CD1c-positive myeloid dendritic cell (primary cell): ENCODE data around the gene LINS1.
A peak's percentile ranks its signal among the peaks of the same experiment; 100 is the strongest.

Experiments used
- DNase-seq: peaks from one replicate; pipeline ENCODE4 v3.0.0-alpha.2; 2016; ENCODE audit errors: extremely low spot score

The LINS1 gene, protein sequence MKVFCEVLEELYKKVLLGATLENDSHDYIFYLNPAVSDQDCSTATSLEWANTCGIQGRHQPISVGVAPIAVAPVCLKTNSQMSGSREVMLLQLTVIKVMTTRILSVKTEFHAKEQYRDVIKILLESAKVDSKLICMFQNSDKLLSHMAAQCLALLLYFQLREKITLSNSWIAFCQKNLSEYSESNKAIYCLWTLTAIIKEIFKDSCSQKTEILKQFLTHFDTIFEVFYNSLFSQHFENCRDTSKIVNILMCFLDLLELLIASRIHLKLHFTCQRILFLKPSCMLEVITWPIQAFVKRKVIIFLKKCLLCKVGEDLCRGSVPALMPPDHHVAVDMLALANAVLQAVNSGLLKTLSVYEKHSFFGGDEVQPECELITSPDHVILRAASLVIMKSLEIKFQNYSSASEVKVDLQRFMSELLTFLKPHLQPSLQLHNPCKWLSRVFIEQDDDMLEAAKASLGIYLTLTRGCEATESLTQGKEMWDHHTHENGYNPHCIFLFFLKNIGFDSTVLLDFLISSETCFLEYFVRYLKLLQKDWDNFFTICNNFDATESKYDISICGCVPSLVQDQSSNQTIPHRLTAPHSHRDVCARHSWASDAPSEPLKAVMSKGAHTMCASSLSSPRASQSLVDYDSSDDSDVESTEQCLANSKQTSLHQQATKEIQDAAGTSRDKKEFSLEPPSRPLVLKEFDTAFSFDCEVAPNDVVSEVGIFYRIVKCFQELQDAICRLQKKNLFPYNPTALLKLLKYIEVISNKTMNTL

DNA sequence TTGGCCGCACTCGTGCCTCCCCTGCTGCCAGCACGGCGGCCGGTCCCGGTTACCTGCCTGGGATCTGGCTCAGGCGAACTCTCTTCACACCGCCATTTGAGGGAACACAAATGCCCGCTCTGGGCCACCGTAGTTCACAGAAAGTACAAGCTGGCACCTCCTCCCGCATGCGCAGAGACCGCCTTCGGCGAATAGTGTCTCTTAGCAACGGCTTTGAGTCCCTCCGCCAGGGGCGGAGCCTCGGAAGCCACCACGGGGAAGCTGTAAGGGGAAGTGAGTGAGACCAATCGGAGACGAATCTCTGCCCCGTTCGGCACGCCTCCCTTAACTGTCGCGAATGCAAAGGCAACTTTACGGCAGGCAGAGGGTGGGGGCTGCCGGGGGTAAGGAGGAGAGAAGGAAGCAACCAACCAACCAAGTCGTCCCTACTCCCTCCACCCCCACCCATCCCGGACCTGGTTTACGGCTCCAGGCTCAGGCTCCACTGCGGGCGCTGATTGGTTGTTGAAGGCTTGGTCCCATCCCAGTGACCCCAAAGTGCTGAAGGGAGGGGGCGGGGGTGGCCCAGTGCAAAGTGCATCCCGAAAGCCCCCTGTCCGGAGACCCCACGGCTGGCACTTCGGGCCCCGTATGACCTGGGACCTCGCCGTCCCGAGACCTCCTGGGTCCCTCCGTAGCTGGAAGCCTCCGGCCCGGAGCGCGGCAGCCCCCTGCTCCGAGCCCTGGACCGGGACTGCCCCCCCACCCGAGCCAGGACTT is at the start of gene LINS1, which contains the start of gene ASB7:
LINS1 (minus strand) TSS at position 121 of the 759 bp plus-strand sequence. CDS start 21,342 bp downstream, outside the sequence.
ASB7 (plus strand) TSS at position 526 of the 759 bp plus-strand sequence. CDS start 9,628 bp downstream, outside the sequence.
- DNase-seq: peak; percentile 100

DNA sequence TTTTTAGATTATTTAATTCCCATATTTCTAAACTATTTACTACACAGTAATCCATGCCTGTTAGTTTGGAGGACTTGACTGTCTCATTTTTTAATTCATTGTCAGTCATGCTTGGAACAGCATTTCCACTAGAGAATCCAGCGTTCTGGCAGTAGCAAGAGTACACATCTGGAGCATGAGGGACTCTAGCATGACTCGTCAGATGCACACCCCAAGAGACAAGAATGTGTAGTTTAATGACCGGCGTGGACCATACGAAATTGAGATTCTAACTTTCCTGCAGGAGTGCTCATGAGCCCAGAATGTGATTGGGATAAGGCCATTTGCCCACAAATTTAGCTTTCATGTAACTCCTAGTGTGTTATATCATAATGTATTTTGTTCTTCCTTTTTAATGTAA is 49.3 kb upstream of the LINS1 start:
- no peak for DNase-seq

DNA sequence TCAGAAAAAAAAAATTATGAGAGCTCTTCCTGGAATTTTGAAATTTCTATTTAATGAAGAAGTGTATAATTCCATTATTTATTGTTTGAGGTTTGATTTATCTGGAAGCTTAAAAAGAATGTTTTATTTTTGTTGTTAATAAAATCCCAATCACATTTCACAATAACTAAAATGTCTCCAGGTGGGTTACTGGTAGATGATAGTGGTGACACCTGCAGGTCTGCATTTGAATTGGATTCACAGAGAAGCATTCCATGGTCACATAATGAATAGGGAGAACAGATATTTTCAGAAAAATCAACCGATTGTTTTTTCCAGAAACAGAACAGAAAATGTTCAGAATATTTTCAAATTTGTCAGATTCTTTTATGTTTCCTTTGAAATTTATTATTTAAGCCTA is 48.7 kb upstream of the LINS1 start:
- DNase-seq: no peak

DNA sequence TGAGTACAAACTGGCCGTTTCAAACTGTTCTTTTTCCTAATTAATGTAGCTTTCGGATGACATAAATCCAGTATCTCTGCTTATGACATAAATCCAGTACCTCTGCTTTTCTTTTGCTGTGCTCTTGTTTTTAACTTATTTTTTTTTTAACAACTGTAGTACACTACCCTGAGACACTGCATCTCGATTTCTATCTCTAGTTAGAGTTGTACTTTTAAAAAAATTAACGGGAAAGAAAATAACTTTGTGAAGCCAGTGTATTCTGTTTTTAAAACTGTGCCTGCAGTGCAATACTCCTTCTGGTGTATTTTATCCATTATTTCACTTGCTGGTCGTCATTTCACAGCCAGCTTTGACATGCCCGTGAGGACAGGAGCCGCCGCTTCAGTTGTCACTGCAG is 47.0 kb upstream of the LINS1 start:
- no peak for DNase-seq

DNA sequence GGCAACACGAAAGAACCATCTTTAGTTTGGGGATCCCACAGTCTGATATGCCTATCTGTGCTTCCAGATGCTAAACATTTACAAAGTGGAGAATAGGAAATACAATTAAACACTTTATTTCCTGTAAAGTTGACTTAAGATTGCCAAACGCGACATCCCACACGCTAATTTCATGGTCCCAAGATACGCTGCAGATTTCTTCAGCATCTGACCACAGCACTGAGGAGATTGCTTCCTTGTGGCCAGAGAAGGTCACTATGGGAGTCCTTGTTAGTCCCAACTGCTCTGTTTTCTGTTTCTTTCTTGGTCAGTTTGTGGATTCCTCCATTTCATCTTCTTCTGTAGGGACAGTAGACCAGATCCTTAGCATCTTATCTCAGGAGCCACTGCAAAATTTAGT is 43.7 kb upstream of the LINS1 start:
- no peak for DNase-seq

DNA sequence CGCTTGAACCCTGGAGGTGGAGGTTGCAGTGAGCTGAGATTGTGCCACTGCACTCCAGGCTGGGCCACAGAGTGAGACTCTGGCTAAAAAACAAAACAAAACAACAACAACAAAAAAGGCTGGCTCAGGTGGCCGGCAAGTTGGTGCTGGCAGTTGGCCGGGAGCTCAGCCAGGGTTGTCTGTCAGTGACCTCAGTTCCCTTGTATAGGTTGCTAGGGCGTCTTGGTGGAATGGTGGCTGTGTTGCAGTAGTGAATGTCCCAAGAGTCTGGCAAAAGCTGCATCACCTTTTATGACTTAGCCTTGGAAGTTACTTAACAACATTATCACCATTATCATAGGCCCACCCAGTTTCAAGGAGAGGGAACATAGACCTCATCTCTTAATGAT is 41.0 kb upstream of the LINS1 start:
- DNase-seq: no peak

DNA sequence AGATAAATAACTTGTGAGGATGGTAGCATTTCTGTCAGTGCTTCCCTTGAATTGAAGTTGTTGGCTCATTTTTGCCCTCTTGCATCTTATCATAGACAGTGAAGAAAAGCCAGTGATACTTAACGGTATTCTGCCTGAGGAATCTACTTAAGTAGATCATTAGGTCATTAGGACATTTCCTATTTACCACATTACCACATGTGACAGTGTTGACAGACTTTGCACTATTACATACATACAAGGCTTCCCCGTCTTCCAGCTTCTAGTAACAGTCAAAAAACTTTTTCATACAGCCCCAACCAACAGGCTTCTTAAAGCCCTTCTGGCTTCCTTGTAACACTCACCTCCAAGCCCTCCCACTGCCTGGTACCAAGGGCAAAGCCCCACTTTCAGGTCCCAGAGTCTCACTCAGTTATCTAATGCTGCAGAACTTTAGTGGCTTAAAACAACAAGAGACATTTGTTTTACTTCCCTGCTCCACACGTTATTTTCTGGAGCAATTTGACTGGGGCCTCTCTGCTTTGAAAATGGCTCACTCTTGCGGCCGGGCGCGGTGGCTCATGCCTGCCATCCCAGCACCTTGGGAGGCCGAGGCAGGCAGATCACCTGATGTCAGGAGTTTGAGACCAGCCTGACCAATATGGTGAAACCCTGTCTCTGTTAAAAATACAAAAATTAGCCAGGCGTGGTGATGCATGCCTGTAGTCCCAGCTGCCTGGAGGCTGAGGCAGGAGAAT is 40.4 kb upstream of the LINS1 start:
- no peak for DNase-seq

DNA sequence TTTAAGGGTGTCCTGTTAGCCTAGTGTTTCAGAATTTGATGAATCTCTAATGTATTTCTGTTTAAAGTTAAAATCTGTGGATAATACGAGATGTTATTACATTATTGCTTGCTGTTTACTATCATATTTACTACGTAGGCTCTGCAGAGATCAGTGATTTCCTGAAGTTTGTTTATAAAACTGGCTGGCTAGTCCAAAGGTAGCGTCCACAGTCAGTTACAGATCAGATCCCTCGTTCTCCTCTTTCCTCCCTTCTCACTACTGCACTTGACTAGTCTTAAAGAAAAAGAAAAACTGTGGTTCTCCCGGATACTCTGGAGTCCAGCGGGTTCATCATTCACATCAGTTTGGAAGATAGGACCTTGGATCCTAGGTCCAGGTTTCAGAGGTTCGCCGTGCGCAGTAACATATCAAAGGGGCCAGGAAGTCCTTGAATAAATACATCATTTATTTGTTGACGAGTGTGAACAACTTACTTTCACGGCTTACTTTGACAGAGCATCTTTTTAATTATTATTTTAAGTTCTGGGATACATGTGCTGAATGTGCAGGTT is 36.3 kb upstream of the LINS1 start:
- no peak for DNase-seq

DNA sequence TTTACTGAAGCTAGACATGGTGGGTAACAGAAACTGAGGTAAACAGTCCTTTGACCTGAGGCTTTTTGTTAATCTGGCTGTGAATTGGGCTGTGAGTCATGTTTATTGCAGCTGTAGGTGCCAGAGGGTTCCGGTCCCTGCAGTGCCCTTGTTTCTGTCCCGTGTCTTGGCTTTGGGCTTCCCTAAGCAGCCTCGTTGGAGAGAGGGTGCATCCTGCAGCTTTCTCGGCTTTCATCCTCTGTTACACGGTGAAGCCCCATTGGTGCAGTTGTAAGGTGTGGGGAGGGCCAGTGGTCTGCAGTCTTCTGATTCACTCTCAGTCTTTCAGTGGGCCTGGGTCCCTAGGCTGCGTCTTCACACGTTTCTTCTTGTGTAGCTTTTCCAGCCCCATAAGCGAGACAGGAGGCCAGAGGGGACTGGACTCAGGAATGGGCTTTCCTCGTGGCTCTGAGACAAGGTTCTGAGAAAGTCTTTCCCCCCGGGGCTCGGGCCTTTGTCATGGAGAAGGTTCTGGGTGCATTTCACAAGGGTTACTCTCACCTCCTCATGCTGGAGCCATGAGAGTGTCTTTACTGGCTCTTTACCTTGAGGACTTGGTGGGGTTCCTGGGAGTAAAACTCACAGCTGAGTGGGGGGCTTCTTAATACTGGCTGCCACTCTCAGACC is 33.6 kb upstream of the LINS1 start:
- no peak for DNase-seq

DNA sequence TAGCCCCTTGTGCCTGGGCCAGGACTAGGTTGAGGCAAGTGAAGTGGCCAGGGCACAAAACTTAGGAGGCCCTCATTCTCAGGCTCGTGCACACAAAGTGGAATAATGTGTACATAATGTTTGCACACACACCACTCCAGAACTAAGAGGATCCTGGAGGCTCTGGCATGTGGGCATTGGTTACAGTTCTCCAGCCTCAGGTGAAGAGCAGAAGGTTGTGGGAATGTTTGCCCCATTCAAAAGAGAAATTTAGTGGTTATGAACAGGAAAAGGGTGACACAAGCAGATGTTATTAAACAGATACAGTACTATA is 31.7 kb upstream of the LINS1 start:
- DNase-seq: no peak

DNA sequence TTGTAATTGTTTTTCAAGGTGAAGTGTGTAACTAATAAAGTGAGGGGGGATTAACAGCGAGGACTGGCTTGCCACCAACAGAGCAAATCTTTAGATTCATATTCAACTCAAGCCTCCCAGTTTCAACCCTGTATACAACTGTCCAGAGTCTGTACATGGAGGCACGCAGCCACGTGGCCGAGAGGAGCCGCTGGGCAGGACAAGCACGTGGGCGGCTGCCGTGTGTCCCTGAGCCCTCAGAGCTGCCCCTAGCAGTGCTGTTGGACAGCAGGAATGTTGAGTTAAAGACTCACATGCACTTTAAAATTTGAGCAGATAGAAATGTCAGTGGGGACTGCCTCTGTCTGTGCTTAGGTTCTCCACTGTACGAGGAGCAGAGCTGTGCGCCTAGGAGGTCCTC is 29.8 kb upstream of the LINS1 start:
- DNase-seq: no peak

DNA sequence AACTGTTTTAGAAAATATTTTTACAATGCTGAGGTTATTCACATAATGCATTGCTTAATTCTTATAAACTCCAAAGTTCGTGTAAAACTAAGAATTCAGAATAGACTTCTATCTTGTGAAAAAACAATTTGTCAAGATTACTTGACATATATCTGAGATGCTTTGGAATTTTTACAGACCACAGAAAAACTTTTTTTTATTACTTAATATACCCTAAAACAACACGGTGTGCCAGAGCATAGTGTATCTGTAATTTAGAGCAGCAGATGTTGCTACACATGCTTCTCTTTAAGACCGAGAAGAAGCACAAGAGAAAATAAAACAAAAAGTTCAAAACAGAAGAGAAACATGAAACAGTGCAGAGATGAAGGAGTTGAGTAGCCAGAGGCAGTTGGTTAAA is 26.8 kb upstream of the LINS1 start:
- no peak for DNase-seq

DNA sequence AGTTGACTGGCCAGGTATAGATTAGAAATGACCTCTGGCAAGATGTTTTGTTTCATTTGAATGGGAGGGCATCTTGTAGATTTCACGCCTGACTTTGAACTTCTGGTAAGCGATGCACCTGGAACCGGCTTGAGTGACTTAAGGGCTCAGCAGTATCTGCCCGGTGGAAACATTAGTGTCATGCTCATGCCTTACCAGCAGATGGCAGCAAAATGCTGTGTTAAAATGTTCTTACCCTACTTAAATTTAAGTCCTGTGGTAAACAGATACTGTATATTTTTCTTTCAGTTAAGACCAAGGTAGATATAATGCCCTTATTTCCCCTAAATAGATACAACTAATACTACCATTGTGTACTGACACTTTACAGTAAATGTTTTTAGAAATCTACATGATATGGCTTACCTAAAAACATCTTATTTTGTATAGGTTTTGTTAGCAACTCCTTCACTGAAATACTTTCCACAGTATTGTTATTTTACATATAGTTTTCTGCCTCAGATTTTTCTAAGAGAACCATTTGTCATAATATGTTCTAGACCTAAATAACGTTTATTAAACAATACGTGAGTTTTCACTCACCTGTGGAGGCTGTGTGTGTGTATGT is 25.9 kb upstream of the LINS1 start:
- peak; percentile 82 for DNase-seq

DNA sequence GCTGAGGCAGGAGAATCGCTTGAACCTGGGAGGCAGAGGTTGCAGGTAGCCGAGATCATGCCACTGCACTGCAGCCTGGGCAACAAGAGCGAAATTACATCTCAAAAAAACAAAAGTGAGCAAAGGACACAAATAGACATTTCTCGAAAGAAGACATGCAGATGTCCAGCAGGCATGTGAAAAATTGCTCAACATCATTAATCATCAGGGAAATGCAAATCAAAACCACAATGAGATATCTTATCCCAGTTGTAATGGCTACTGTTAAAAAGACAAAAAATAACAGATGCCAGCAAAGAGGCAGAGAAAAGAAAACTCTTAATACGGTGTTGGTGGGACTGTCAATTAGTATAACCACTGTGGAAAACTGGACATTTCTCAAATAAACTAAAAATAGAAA is 21.3 kb upstream of the LINS1 start:
- DNase-seq: no peak

DNA sequence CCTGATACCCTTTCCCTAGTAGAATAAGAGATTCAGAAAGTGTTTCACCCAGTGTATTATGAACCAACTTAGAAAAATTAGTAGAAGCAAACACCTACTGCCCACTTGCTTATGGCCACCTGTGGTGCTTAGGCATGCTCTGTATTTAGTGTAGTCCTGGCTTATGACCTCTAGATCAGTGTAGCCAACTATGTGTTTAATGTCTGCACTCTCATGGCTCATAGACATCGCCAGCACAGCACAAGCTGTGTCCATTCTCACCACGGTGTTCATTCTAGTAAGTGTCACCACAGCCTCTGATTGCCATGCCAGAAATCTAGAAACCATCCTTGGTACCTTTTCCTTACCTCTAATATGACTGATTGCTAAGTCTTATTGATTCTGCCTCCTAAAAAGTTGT is 14.7 kb upstream of the LINS1 start:
- no peak for DNase-seq

DNA sequence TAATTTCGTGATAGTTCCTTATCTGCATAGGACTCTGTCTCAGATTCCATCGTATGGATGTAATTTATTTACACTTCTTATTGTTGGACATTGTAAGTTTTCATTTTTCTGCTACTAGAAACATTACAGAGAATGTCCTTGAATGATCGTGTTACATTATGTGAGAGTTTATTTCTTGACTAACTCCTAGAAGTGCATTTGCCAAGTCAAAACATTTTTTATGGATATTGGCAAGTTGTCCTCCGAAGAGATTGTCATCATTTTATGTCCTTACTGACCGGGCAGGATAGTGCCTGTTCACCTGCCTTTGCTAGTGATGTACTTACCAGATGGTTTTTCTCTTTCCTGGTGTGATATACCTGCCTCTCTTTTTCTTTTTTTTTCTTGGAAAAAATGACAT is 13.8 kb upstream of the LINS1 start:
- no peak for DNase-seq

DNA sequence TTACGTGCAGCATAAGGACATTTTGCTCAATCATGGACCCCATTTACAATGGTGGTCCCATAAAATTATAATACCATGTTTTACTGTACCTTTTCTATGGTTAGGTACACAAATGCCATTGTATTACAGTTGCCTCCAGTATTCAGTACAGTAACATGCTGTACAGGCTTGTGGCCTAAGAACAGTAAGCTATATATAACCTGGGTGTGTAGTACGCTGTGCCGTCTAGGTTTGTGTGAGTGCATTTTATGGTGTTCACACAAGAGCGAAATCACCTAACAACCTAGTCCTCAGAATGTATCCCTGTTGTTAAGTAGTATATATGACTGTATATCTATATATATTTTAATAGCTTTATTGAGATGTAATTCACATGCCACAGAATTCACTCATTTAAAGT is 12.9 kb upstream of the LINS1 start:
- no peak for DNase-seq

DNA sequence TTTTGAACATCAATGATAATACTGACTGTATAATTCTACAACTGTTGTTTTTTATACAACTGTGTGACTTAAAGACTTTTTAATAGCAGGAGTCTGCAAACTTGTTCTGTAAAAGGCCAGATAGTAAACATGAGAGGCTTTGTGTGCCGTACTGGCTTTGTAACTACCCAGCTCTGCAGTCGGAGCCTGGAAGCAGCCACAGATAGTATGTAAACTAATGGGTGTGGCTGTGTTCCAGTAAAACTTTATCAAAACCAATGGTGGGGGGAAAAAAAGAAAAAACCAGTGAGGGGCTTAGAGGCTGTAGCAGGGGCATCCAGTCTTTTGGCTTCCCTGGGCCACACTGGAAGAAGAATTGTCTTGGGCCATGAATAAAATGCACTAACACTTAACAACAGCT is 12.4 kb upstream of the LINS1 start:
- DNase-seq: no peak

DNA sequence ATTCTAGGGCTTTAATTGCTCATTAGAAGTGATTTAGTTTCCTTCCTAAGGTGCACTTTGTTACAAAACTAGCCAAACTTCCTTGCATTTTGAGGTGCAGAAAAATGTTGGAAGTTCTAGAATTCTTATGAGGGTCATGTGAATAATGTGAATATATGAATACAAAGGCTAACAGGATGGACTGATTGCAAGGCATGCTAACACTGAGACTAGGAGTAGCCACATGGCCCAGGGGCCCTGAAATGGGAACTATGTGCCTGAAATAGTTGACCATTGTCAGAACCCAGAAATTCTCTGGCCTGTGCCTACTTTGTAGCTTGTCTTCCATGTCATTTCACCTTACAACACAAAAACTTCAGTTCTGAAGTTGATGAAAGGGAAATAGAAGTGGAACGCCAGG is 11.2 kb upstream of the LINS1 start:
- no peak for DNase-seq

DNA sequence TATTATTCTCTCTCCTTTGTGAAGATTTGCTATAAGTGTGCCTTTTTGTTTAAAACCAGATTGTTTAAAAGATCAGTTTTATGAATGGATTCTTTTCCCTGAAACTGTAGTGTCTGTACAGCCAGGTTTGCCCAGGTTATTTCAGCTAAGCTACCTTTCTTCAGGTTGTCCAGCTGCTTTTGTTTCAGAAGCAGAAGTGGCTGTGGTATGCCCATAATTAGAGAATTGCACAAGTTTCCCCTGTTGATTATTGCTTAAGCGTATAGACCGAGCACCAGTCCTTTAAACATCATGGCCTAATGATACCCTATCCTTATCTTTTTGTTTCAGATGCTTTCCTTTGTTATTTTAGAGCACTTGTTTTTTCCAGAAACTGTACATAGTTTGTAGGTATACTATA is 10.6 kb upstream of the LINS1 start:
- no peak for DNase-seq
